Measurements from ENCODE around the gene NUMB.

Gene NUMB

GRCh38 chr14:73458183-73458976, at the start of gene NUMB:
Gene NUMB, minus strand, starts transcription at chr14:73458546. Its CDS starts 102,795 bp downstream, at chr14:73355751.
- DNase-seq = peak; percentile 99

GRCh38 chr14:73503648-73504047, 45.3 kb upstream of the NUMB start:
- DNase-seq = no peak

GRCh38 chr14:73502017-73502619, 43.8 kb upstream of the NUMB start:
- DNase-seq = no peak

- DNase-seq = no peak
These were observed 42.0 kb upstream of the NUMB start for GRCh38 chr14:73500360-73500759.

GRCh38 chr14:73494593-73494992, 36.2 kb upstream of the NUMB start:
- no peak for DNase-seq

- no peak for DNase-seq
These were observed 34.3 kb upstream of the NUMB start for GRCh38 chr14:73492670-73493069.

- no peak for DNase-seq
These were observed 33.8 kb upstream of the NUMB start for GRCh38 chr14:73492043-73492552.

GRCh38 chr14:73491256-73492042, 33.1 kb upstream of the NUMB start:
- DNase-seq = peak in 1 of 2 experiments; percentile 43

- DNase-seq = no peak
These were observed 31.3 kb upstream of the NUMB start for GRCh38 chr14:73489481-73490175.

- no peak for DNase-seq
These were observed 20.3 kb upstream of the NUMB start for GRCh38 chr14:73478684-73479083.

- DNase-seq = no peak
These were observed 19.4 kb upstream of the NUMB start for GRCh38 chr14:73477618-73478266.

GRCh38 chr14:73476451-73476931, 18.1 kb upstream of the NUMB start:
- DNase-seq = no peak

GRCh38 chr14:73474952-73475351, 16.6 kb upstream of the NUMB start:
- no peak for DNase-seq

GRCh38 chr14:73472185-73473114, 14.1 kb upstream of the NUMB start:
- peak; percentile 79 to 80 for DNase-seq

- no peak for DNase-seq
These were observed 13.3 kb upstream of the NUMB start for GRCh38 chr14:73471582-73472184.

- no peak for DNase-seq
These were observed 10.6 kb upstream of the NUMB start for GRCh38 chr14:73468828-73469375.

GRCh38 chr14:73467800-73468199, 9.5 kb upstream of the NUMB start:
- no peak for DNase-seq

- no peak for DNase-seq
These were observed 9.0 kb upstream of the NUMB start for GRCh38 chr14:73467377-73467776.

GRCh38 chr14:73466861-73467260, 8.5 kb upstream of the NUMB start:
- no peak for DNase-seq
